K562 (cell line): Measurements from ENCODE around the gene PPT2. TPM values are rescaled to one million over a fixed set of nuclear protein-coding genes. Genes with fewer than 3 reads are reported as not detected.

ENCODE experiments used
- CBFB ChIP-seq: sonication (generic); formaldehyde crosslinking; IDR thresholded peaks from 2 replicates; pipeline ENCODE4 v1.4.0; 2020; ENCODE audit warnings: mild to moderate bottlenecking, missing genetic modification reagents
- FOSL1 ChIP-seq: fragments of 200-800 bp; sonication (Bioruptor generic); conservative IDR thresholded peaks from 2 replicates; pipeline ENCODE4 v1.6.1; 2016; ENCODE audit warnings: missing genetic modification characterization, missing compliant biosample characterization
- GTF2E2 ChIP-seq: fragments of 200-800 bp; sonication (Bioruptor generic); IDR thresholded peaks from 2 replicates; pipeline ENCODE4 v1.6.1; 2016; ENCODE audit warnings: missing genetic modification characterization, missing compliant biosample characterization
- HNRNPLL ChIP-seq: fragments of 200-400 bp; formaldehyde crosslinking; IDR thresholded peaks from 2 replicates; pipeline ENCODE4 v1.6.1; 2017; ENCODE audit warnings: low read length, low read depth, mild to moderate bottlenecking; ENCODE audit not compliant: poor library complexity, severe bottlenecking
- IFI16 ChIP-seq: fragments of 250-450 bp; sonication (Bioruptor Pico); IDR thresholded peaks from 2 replicates; pipeline ENCODE4 v2.1.2; 2022; ENCODE audit warnings: mild to moderate bottlenecking, inconsistent platforms
- KLF6 ChIP-seq: fragments of 250-450 bp; sonication (Bioruptor Pico); IDR thresholded peaks from 2 replicates; pipeline ENCODE4 v1.4.0; 2020; ENCODE audit warnings: mild to moderate bottlenecking, moderate library complexity, borderline replicate concordance
- MIER1 ChIP-seq: fragments of 450-650 bp; IDR thresholded peaks from 2 replicates; pipeline ENCODE4 v1.6.1; 2016; ENCODE audit warnings: antibody characterized with exemption, mild to moderate bottlenecking, low read depth
- NFRKB ChIP-seq: fragments of 450-650 bp; IDR thresholded peaks from 2 replicates; pipeline ENCODE4 v1.6.1; 2016; ENCODE audit warnings: low read depth
- NR2F6 ChIP-seq: fragments of 450-650 bp; formaldehyde crosslinking; IDR thresholded peaks from 2 replicates; pipeline ENCODE4 v1.4.0; 2020; ENCODE audit warnings: mild to moderate bottlenecking
- PHF21A ChIP-seq: fragments of 450-650 bp; IDR thresholded peaks from 2 replicates; pipeline ENCODE4 v1.6.1; 2017; ENCODE audit warnings: low read depth, borderline replicate concordance
- POLR2A ChIP-seq: fragments of 450-650 bp; conservative IDR thresholded peaks from 2 replicates; pipeline ENCODE4 v1.6.1; 2016
- SMAD4 ChIP-seq: fragments of 250-450 bp; sonication (Bioruptor Pico); conservative IDR thresholded peaks from 2 replicates; pipeline ENCODE4 v1.8.0; 2021; ENCODE audit warnings: inconsistent platforms, mild to moderate bottlenecking, moderate library complexity
- TCF3 ChIP-seq: sonication (generic); formaldehyde crosslinking; IDR thresholded peaks from 2 replicates; pipeline ENCODE4 v1.4.0; 2020; ENCODE audit warnings: mild to moderate bottlenecking, missing genetic modification reagents
- TEAD1 ChIP-seq, 2 experiments: fragments of 450-650 bp in 1 of 2; sonication (generic) in 1 of 2; formaldehyde crosslinking; IDR thresholded peaks; 2 replicates each; pipeline versions ENCODE4 v1.4.0 to v1.8.0; 2020 to 2022; ENCODE audit warnings: mild to moderate bottlenecking in 2 of 2, missing genetic modification reagents in 1 of 2
- ZNF133 ChIP-seq: fragments of 250-450 bp; sonication (Bioruptor Pico); IDR thresholded peaks from 2 replicates; pipeline ENCODE4 v1.4.0; 2020; ENCODE audit warnings: mild to moderate bottlenecking
- ZNF217 ChIP-seq: sonication (generic); formaldehyde crosslinking; IDR thresholded peaks from 2 replicates; pipeline ENCODE4 v1.8.0; 2022; ENCODE audit warnings: mild to moderate bottlenecking, missing genetic modification reagents
- ZNF239 ChIP-seq: fragments of 250-450 bp; sonication (Bioruptor Pico); IDR thresholded peaks from 2 replicates; pipeline ENCODE4 v1.4.0; 2020; ENCODE audit warnings: mild to moderate bottlenecking
- ZSCAN32 ChIP-seq: fragments of 450-650 bp; formaldehyde crosslinking; IDR thresholded peaks from 2 replicates; pipeline ENCODE4 v1.4.0; 2020; ENCODE audit warnings: mild to moderate bottlenecking, moderate library complexity
- polyA plus RNA-seq, 8 experiments: library from polyadenylated mRNA; depleted of rRNA in 4 of 8; stranded (reverse) in 5 of 8; unstranded in 3 of 8; fragments of >200 nt; fragmentation: Nextera tagmentation in 2 of 8; fragmentation: Illumina TruSeq in 1 of 8; extraction: Ambion mirVana in 2 of 8; extraction: Trizol in 1 of 8; gene quantifications; 2 replicates each; pipeline versions ENCODE4 v1.2.1 to v1.2.3, GENCODE V29; 2011 to 2014; ENCODE audit warnings: inconsistent platforms in 1 of 8, missing spikeins in 1 of 8
- total RNA-seq, 7 experiments: library from RNA; depleted of rRNA in 6 of 7; stranded (reverse); fragments of >200 nt in 6 of 7; fragmentation: Illumina TruSeq in 2 of 7; extraction: Trizol in 2 of 7; gene quantifications; 2 replicates each; pipeline versions ENCODE4 v1.2.1 to v1.2.3, GENCODE V29; 2011 to 2021; ENCODE audit warnings: low replicate concordance in 1 of 7
- TF ChIP-seq, protein P1 (sequence below): fragments of 250-450 bp; sonication (Bioruptor Pico); IDR thresholded peaks from 2 replicates; pipeline ENCODE4 v1.8.0; 2022; ENCODE audit warnings: moderate library complexity, mild to moderate bottlenecking, inconsistent platforms
- TF ChIP-seq, protein P2 (sequence below): fragments of 450-650 bp; formaldehyde crosslinking; IDR thresholded peaks from 2 replicates; pipeline ENCODE4 v1.4.0; 2020; ENCODE audit warnings: mild to moderate bottlenecking, moderate library complexity
- TF ChIP-seq, protein P3 (sequence below): fragments of 450-650 bp; formaldehyde crosslinking; IDR thresholded peaks from 2 replicates; pipeline ENCODE4 v1.4.0; 2020; ENCODE audit warnings: mild to moderate bottlenecking, moderate library complexity
- TF ChIP-seq, protein P4 (sequence below): fragments of 450-650 bp; formaldehyde crosslinking; IDR thresholded peaks from 2 replicates; pipeline ENCODE4 v1.4.0; 2020; ENCODE audit warnings: mild to moderate bottlenecking
- TF ChIP-seq, protein P5 (sequence below): fragments of 450-650 bp; formaldehyde crosslinking; IDR thresholded peaks from 2 replicates; pipeline ENCODE4 v1.4.0; 2022; ENCODE audit warnings: mild to moderate bottlenecking, moderate library complexity

Gene PPT2
- total and polyA plus RNA-seq, 9 of the 15 experiments (the other 6 are each of a cell fraction or from before 2014, with no cell fraction given), result 27.4 to 98.8 (median 69.9) TPM

DNA sequence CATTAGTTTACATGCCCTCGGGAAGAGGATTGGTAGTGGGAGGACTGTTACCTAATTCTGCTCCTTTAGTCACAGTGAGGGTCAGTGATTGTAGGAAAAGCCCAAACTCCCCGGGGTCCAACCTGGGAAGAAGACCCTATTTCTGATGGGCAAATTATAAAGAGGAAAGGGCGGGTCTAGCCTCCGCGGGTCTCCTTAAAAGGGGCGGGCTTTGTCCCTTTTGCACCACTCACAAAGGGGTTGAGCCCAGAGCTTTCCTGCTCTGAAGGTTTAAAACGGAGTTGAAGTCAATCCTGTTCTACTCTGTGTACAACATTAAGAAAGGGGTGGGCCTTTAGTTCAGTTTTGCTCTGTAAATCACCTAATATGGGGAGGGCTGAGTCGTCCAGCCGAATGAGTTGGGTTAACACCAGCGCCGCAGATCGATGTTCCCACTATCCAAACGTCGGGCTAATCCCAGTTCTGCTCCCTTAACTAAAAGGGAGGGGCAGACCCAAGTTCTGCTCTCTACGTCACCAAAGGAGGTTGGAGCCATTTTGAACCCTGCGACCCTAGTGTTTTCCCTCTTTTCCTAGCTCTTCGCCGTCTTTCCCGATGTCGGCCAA, 23.3 kb downstream of the PPT2 start (continued):
- TF ChIP-seq, protein P1, sequence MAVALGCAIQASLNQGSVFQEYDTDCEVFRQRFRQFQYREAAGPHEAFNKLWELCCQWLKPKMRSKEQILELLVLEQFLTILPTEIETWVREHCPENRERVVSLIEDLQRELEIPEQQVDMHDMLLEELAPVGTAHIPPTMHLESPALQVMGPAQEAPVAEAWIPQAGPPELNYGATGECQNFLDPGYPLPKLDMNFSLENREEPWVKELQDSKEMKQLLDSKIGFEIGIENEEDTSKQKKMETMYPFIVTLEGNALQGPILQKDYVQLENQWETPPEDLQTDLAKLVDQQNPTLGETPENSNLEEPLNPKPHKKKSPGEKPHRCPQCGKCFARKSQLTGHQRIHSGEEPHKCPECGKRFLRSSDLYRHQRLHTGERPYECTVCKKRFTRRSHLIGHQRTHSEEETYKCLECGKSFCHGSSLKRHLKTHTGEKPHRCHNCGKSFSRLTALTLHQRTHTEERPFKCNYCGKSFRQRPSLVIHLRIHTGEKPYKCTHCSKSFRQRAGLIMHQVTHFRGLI (CRISPR knock-in tag), result peak; percentile 29; the same call in 1 of the 2 replicates
- TF ChIP-seq, protein P2, sequence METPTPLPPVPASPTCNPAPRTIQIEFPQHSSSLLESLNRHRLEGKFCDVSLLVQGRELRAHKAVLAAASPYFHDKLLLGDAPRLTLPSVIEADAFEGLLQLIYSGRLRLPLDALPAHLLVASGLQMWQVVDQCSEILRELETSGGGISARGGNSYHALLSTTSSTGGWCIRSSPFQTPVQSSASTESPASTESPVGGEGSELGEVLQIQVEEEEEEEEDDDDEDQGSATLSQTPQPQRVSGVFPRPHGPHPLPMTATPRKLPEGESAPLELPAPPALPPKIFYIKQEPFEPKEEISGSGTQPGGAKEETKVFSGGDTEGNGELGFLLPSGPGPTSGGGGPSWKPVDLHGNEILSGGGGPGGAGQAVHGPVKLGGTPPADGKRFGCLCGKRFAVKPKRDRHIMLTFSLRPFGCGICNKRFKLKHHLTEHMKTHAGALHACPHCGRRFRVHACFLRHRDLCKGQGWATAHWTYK (CRISPR knock-in tag), result peak; percentile 56; the same call in 1 of the 2 replicates
- TF ChIP-seq NR2F6 (CRISPR knock-in tag), result 0 out of 2 replicates have a peak, but pooled peaks have one; percentile 83
- TF ChIP-seq TCF3, result peak; percentile 18; the same call in 1 of the 2 replicates
- TF ChIP-seq TEAD1 (CRISPR knock-in tag; IDR thresholded peaks at IDR 0.05), result 0 out of 4 replicates have a peak, but pooled peaks have one; percentile 32 to 43
- TF ChIP-seq GTF2E2 (tag), result 0 out of 2 replicates have a peak, but pooled peaks have one; percentile 11
- TF ChIP-seq KLF6 (CRISPR knock-in tag), result 0 out of 2 replicates have a peak, but pooled peaks have one; percentile 63
- no peak for TF ChIP-seq HNRNPLL
- TF ChIP-seq IFI16, result 0 out of 2 replicates have a peak, but pooled peaks have one; percentile 31
- peak; percentile 62 for TF ChIP-seq POLR2A
- 0 out of 2 replicates have a peak, but pooled peaks have one; percentile 41 for TF ChIP-seq PHF21A
- TF ChIP-seq, protein P3, sequence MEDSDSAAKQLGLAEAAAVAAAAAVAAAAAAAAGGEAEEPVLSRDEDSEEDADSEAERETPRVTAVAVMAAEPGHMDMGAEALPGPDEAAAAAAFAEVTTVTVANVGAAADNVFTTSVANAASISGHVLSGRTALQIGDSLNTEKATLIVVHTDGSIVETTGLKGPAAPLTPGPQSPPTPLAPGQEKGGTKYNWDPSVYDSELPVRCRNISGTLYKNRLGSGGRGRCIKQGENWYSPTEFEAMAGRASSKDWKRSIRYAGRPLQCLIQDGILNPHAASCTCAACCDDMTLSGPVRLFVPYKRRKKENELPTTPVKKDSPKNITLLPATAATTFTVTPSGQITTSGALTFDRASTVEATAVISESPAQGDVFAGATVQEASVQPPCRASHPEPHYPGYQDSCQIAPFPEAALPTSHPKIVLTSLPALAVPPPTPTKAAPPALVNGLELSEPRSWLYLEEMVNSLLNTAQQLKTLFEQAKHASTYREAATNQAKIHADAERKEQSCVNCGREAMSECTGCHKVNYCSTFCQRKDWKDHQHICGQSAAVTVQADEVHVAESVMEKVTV (CRISPR knock-in tag), result 0 out of 2 replicates have a peak, but pooled peaks have one; percentile 40
- peak; percentile 30 for TF ChIP-seq SMAD4 (CRISPR knock-in tag)
- peak; percentile 27; the same call in 1 of the 2 replicates for TF ChIP-seq ZNF239 (CRISPR knock-in tag)
- peak; percentile 45; the same call in 1 of the 2 replicates for TF ChIP-seq FOSL1 (tag)
- no peak for TF ChIP-seq ZNF217 (CRISPR knock-in tag)
- no peak for TF ChIP-seq ZSCAN32 (CRISPR knock-in tag)
- no peak for TF ChIP-seq MIER1
- peak; percentile 59; the same call in 1 of the 2 replicates for TF ChIP-seq CBFB (CRISPR knock-in tag)
- TF ChIP-seq, protein P4, sequence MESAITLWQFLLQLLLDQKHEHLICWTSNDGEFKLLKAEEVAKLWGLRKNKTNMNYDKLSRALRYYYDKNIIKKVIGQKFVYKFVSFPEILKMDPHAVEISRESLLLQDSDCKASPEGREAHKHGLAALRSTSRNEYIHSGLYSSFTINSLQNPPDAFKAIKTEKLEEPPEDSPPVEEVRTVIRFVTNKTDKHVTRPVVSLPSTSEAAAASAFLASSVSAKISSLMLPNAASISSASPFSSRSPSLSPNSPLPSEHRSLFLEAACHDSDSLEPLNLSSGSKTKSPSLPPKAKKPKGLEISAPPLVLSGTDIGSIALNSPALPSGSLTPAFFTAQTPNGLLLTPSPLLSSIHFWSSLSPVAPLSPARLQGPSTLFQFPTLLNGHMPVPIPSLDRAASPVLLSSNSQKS (CRISPR knock-in tag), result peak; percentile 80; the same call in 1 of the 2 replicates
- peak; percentile 95 for TF ChIP-seq NFRKB
- TF ChIP-seq ZNF133 (CRISPR knock-in tag), result 0 out of 2 replicates have a peak, but pooled peaks have one; percentile 68
- TF ChIP-seq, protein P5, sequence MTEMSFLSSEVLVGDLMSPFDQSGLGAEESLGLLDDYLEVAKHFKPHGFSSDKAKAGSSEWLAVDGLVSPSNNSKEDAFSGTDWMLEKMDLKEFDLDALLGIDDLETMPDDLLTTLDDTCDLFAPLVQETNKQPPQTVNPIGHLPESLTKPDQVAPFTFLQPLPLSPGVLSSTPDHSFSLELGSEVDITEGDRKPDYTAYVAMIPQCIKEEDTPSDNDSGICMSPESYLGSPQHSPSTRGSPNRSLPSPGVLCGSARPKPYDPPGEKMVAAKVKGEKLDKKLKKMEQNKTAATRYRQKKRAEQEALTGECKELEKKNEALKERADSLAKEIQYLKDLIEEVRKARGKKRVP (CRISPR knock-in tag), result peak; percentile 49; the same call in 1 of the 2 replicates
